Measurements from ENCODE around the gene NFIB. TPM values are rescaled to one million over a fixed set of nuclear protein-coding genes. Genes with fewer than 3 reads are reported as not detected.
A peak's percentile ranks its signal among the peaks of the same experiment; 100 is the strongest.

Gene NFIB
- total and polyA plus RNA-seq, 2 of the 4 experiments (the other 2 are of a cell fraction) = 1.4 to 2.0 TPM

DNA sequence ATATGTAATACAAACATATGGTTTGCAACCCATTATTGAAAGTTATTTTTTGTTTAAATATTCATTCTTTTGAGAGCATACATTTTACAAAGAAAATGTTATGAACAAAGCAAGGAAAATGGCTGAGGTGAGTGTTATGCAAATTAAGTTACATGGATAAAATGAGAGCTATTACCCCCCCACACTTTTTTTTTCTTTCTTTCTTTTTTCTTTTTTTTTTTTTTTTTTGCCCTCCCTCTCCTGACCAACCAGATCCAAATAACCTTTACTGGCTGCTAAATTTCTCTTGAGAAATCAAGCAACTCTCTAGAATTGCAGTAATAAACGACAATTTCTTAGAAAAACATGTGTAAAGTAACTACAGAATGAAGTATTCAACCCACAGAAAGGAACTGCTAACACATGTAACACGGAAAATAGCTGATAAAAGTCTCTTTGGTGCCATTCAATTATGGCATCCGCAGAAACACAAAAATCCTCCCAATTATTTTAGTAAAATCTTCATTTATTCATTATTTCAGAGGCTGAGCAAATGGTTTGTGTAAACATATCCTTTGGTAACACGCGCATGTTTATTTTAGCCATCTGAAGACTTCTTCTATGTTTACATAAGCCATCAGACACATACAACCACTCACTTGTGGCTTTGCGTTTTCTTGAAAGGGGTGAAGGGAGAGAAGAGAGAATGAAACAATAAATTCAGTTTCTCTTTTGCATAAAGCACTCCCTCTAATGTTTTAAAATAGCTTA is 216.1 kb downstream of the NFIB start:
- Histone ChIP-seq H3K9me1 (ENCODE audit: insufficient read depth, low read length) (no peaks in the 10 kb centered on the region), H3K18ac (ENCODE audit: low read depth, low read length) (no peak overlapping the region), H4K8ac (ENCODE audit: low read depth in 2 of 2, low read length in 2 of 2) (no peak overlapping the region), H3K14ac (replicated peaks; ENCODE audit: low read depth, low read length) (no peak overlapping the region), H3K4me3 (ENCODE audit: insufficient read depth, low read depth, low read length) (no peak overlapping the region), H4K20me1 (ENCODE audit: insufficient read depth, low read length) (no peaks in the 10 kb centered on the region), H2BK5ac (ENCODE audit: low read depth, low read length, poor library complexity, severe bottlenecking) (no peak overlapping the region), H2BK120ac (ENCODE audit: low read depth, low read length) (no peak overlapping the region), H2AK5ac (ENCODE audit: low read depth, low read length) (no peak overlapping the region), H2BK15ac (ENCODE audit: low read depth, low read length) (no peak overlapping the region), H2AK9ac (replicated peaks; ENCODE audit: low read depth, low read length, poor library complexity) (no peak overlapping the region), H3K4me2 (ENCODE audit: low read depth, low read length) (peak overlapping the region; percentile 35), H3K56ac (ENCODE audit: extremely low read depth, insufficient read depth, low read length) (no peak overlapping the region), H3K27me3 (ENCODE audit: control insufficient read depth, insufficient read depth, low read length) (peaks cover 5% of the 10 kb centered on the region), H2BK20ac (ENCODE audit: low read depth, low read length) (no peak overlapping the region), H2AFZ (replicated peaks; ENCODE audit: low read length, poor library complexity) (no peak overlapping the region), H3K9ac (ENCODE audit: low read depth, low read length) (no peak overlapping the region), H3K23ac (ENCODE audit: low read depth, low read length) (no peak overlapping the region), H3K4me1 (ENCODE audit: control insufficient read depth, insufficient read depth, low read length) (no peaks in the 10 kb centered on the region), H3K79me1 (ENCODE audit: low read depth in 1 of 2, low read length in 2 of 2) (no peaks in the 10 kb centered on the region), H4K91ac (ENCODE audit: insufficient read depth, low read depth, low read length) (no peak overlapping the region), H3K36me3 (ENCODE audit: control insufficient read depth, insufficient read depth, low read length) (no peaks in the 10 kb centered on the region), H3K27ac (ENCODE audit: insufficient read depth, low read length) (no peak overlapping the region), H3K4ac (ENCODE audit: low read depth, low read length) (no peak overlapping the region), H4K5ac (ENCODE audit: low read depth, low read length) (no peak overlapping the region), H3K9me3 (ENCODE audit: control insufficient read depth, insufficient read depth, low read length) (no peaks in the 10 kb centered on the region)
- intact Hi-C loops (cut with micrococcal nuclease) = loop anchor here (5.0 to 10.0 kb wide), 2 partner anchors 224 to 337 kb away; no protein-coding TSS in a partner anchor
- CTCF ChIA-PET = no interaction called here
- dilution Hi-C loops (cut with HindIII; ENCODE audit: low sequenced_read_pairs, unreplicated experiment) = no loop called here
- TF ChIP-seq MXI1 (IDR thresholded peaks at IDR 0.05; ENCODE audit: borderline replicate concordance, low read depth, low read length) (no peak), SMC3 (IDR thresholded peaks at IDR 0.05; ENCODE audit: low read depth, low read length) (no peak), RCOR1 (IDR thresholded peaks at IDR 0.05; ENCODE audit: insufficient replicate concordance, low read length) (no peak), MAZ (IDR thresholded peaks at IDR 0.05; ENCODE audit: borderline replicate concordance, low read depth, low read length) (no peak), RAD21 (IDR thresholded peaks at IDR 0.05; ENCODE audit: low read length) (no peak), MAFK (IDR thresholded peaks at IDR 0.05; ENCODE audit: low read depth, low read length) (no peak), RFX5 (IDR thresholded peaks at IDR 0.05; ENCODE audit: low read depth, low read length) (no peak), FOS (IDR thresholded peaks at IDR 0.05; ENCODE audit: low read depth, low read length) (no peak), BHLHE40 (IDR thresholded peaks at IDR 0.05; ENCODE audit: low read depth, low read length) (no peak), CEBPB (IDR thresholded peaks at IDR 0.05; ENCODE audit: low read depth, low read length) (no peak), NFE2L2 (IDR thresholded peaks at IDR 0.05; ENCODE audit: low read depth, low read length) (no peak), POLR2A (IDR thresholded peaks at IDR 0.05; ENCODE audit: low read depth, low read length) (no peak), CHD1 (IDR thresholded peaks at IDR 0.05; ENCODE audit: low read depth, low read length) (no peak)
- TF ChIP-seq, protein P1, sequence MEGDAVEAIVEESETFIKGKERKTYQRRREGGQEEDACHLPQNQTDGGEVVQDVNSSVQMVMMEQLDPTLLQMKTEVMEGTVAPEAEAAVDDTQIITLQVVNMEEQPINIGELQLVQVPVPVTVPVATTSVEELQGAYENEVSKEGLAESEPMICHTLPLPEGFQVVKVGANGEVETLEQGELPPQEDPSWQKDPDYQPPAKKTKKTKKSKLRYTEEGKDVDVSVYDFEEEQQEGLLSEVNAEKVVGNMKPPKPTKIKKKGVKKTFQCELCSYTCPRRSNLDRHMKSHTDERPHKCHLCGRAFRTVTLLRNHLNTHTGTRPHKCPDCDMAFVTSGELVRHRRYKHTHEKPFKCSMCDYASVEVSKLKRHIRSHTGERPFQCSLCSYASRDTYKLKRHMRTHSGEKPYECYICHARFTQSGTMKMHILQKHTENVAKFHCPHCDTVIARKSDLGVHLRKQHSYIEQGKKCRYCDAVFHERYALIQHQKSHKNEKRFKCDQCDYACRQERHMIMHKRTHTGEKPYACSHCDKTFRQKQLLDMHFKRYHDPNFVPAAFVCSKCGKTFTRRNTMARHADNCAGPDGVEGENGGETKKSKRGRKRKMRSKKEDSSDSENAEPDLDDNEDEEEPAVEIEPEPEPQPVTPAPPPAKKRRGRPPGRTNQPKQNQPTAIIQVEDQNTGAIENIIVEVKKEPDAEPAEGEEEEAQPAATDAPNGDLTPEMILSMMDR (conservative IDR thresholded peaks at IDR 0.05; ENCODE audit: low read depth, low read length) = no peak
- TF ChIP-seq, protein P2, sequence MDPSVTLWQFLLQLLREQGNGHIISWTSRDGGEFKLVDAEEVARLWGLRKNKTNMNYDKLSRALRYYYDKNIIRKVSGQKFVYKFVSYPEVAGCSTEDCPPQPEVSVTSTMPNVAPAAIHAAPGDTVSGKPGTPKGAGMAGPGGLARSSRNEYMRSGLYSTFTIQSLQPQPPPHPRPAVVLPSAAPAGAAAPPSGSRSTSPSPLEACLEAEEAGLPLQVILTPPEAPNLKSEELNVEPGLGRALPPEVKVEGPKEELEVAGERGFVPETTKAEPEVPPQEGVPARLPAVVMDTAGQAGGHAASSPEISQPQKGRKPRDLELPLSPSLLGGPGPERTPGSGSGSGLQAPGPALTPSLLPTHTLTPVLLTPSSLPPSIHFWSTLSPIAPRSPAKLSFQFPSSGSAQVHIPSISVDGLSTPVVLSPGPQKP (IDR thresholded peaks at IDR 0.05; ENCODE audit: borderline replicate concordance, low read depth, low read length) = no peak
- TF ChIP-seq, protein P3, sequence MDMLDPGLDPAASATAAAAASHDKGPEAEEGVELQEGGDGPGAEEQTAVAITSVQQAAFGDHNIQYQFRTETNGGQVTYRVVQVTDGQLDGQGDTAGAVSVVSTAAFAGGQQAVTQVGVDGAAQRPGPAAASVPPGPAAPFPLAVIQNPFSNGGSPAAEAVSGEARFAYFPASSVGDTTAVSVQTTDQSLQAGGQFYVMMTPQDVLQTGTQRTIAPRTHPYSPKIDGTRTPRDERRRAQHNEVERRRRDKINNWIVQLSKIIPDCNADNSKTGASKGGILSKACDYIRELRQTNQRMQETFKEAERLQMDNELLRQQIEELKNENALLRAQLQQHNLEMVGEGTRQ (IDR thresholded peaks at IDR 0.05; ENCODE audit: low read depth, low read length) = no peak
- ATAC-seq (ENCODE audit: low read depth) (peak; percentile 71), DNase-seq (peak; percentile 70)
- POLR2A ChIA-PET (ENCODE audit: unreplicated experiment) = no interaction called here
- in situ Hi-C loops (cut with MboI; ENCODE audit: low sequenced_read_pairs) = no loop called here
- BruUV-seq (replicated peaks) = no TSS peak
- no CpG with 5 or more reads among the region's 6 CpGs for WGBS, 2 experiments (ENCODE audit: extremely low coverage in 2 of 2, insufficient read length in 1 of 2)
